Astrocyte (in vitro differentiated cells and primary cell): ENCODE results near the gene DNAH17. TPM values are rescaled to one million over a fixed set of nuclear protein-coding genes. Genes with fewer than 3 reads are reported as not detected.

Experiments used
- DNase-seq: peaks from one replicate; pipeline ENCODE4 v3.0.0-alpha.2; 2010; ENCODE audit warnings: low read depth
- FAIRE-seq: peaks from 2 replicates; lab custom pipeline; 2011; peaks lifted over from hg19 to GRCh38; lab: Jason Lieb, UNC
- H2AFZ ChIP-seq: 2 replicates; pipeline ENCODE4 v1.6.0; 2012; ENCODE audit warnings: low read depth, low read length, inconsistent platforms
- H3K27ac ChIP-seq: 2 replicates; pipeline ENCODE4 v1.5.1; 2011; ENCODE audit warnings: low read depth, low read length, inconsistent platforms
- H3K27me3 ChIP-seq: 2 replicates; pipeline ENCODE4 v1.6.0; 2011; ENCODE audit warnings: low read length, inconsistent platforms; ENCODE audit not compliant: insufficient read depth
- H3K36me3 ChIP-seq: 2 replicates; pipeline ENCODE4 v1.5.1; 2011; ENCODE audit warnings: low read length, inconsistent platforms; ENCODE audit not compliant: insufficient read depth
- H3K4me1 ChIP-seq: 2 replicates; pipeline ENCODE4 v1.5.1; 2011; ENCODE audit warnings: low read length, inconsistent platforms; ENCODE audit not compliant: insufficient read depth
- H3K4me2 ChIP-seq: 2 replicates; pipeline ENCODE4 v1.6.0; 2012; ENCODE audit warnings: low read length, inconsistent platforms
- H3K4me3 ChIP-seq: 2 replicates; pipeline ENCODE4 v1.5.1; 2011; ENCODE audit warnings: low read depth, mild to moderate bottlenecking, low read length, inconsistent platforms; ENCODE audit not compliant: insufficient read depth
- H3K79me2 ChIP-seq: 2 replicates; pipeline ENCODE4 v1.6.0; 2012; ENCODE audit warnings: mild to moderate bottlenecking, low read length, inconsistent platforms; ENCODE audit not compliant: insufficient read depth
- H3K9ac ChIP-seq: 2 replicates; pipeline ENCODE4 v1.6.0; 2012; ENCODE audit warnings: mild to moderate bottlenecking, low read length, inconsistent platforms
- H3K9me3 ChIP-seq: 2 replicates; pipeline ENCODE4 v1.5.1; 2012; ENCODE audit warnings: low read depth, mild to moderate bottlenecking, low read length, inconsistent platforms; ENCODE audit not compliant: insufficient read depth
- H4K20me1 ChIP-seq: 2 replicates; pipeline ENCODE4 v1.6.0; 2012; ENCODE audit warnings: low read length, inconsistent platforms; ENCODE audit not compliant: insufficient read depth
- H3K27ac Mint-ChIP-seq: one replicate; pipeline ENCODE4 v1.8.0; 2021; ENCODE audit warnings: mild to moderate bottlenecking, mixed read lengths; ENCODE audit not compliant: unreplicated experiment
- H3K27me3 Mint-ChIP-seq: one replicate; pipeline ENCODE4 v1.8.0; 2021; ENCODE audit warnings: low read depth, mixed read lengths; ENCODE audit not compliant: unreplicated experiment
- H3K36me3 Mint-ChIP-seq: one replicate; pipeline ENCODE4 v1.8.0; 2021; ENCODE audit warnings: low read depth, mixed read lengths; ENCODE audit not compliant: unreplicated experiment
- H3K4me1 Mint-ChIP-seq: one replicate; pipeline ENCODE4 v1.8.0; 2021; ENCODE audit warnings: low read depth, mixed read lengths; ENCODE audit not compliant: unreplicated experiment
- H3K4me3 Mint-ChIP-seq: one replicate; pipeline ENCODE4 v1.8.0; 2021; ENCODE audit warnings: mild to moderate bottlenecking, moderate library complexity, mixed read lengths; ENCODE audit not compliant: unreplicated experiment
- H3K9me3 Mint-ChIP-seq: one replicate; pipeline ENCODE4 v1.8.0; 2021; ENCODE audit warnings: mild to moderate bottlenecking, mixed read lengths; ENCODE audit not compliant: unreplicated experiment
- CTCF ChIP-seq: IDR thresholded peaks from 2 replicates; pipeline ENCODE4 v1.5.1; 2011; ENCODE audit warnings: low read depth, mild to moderate bottlenecking, inconsistent platforms, low read length, moderate library complexity; ENCODE audit not compliant: insufficient read depth
- EZH2 ChIP-seq: IDR thresholded peaks from 2 replicates; pipeline ENCODE4 v1.6.1; 2012; ENCODE audit warnings: mild to moderate bottlenecking, low read length, inconsistent platforms; ENCODE audit not compliant: insufficient read depth
- total RNA-seq: library from RNA; stranded (reverse); gene quantifications from 2 replicates; pipeline ENCODE4 v1.2.1, GENCODE V29; 2021

The DNAH17 gene
- total RNA-seq, 1 donor from 2014 or later, result 0.14 TPM

DNA sequence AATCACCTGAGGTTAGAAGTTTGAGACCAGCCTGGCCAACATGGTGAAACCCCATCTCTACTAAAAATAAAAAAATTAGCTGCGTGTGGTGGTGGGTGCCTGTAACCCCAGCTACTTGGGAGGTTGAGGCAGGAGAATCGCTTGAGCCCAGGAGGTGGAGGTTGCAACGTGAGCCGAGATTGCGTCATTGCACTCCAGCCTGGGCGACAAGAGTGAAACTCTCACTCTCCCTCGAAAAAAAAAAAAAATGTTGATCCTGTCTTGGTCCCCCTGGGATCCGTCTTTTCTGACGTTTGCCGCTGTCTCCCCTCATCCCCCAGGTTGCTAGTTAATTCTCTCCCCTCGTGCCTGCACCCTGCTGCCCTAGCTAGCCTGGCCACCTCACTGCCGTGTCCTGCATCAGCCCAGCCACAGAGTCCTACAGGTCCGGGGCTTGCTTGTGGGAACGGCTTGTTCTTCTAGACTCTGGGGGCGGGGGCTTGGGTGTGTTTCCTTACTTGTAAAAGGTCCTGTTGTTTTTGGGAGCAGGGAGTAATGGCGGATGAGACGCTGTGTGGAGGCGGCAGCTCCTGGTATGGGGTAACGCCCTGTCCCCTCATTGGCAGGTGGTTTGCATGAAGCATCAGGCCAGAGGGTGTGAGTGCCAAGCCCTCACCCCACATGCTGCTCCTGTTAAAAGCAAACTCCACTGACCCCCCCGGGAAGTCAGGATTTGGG, 154.2 kb downstream of the DNAH17 start:
- Mint-ChIP-seq H3K27me3 (no peaks in the 10 kb centered on the region), H3K4me1 (peaks cover 14% of the 10 kb centered on the region), H3K36me3 (peaks cover 19% of the 10 kb centered on the region), H3K9me3 (no peaks in the 10 kb centered on the region), H3K27ac (no peak overlapping the region), H3K4me3 (no peak overlapping the region)
- peaks cover 15% of the 10 kb centered on the region for H3K79me2 ChIP-seq
- H4K20me1 ChIP-seq, result peaks cover 48% of the 10 kb centered on the region
- no peaks in the 10 kb centered on the region for H3K27me3 ChIP-seq
- FAIRE-seq, result no peak
- TF ChIP-seq CTCF, result no peak
- no peak for TF ChIP-seq EZH2
- peaks cover 11% of the 10 kb centered on the region for H3K36me3 ChIP-seq
- H3K9me3 ChIP-seq, result no peaks in the 10 kb centered on the region
- no peak overlapping the region for H3K9ac ChIP-seq
- no peak overlapping the region for H3K27ac ChIP-seq
- H2AFZ ChIP-seq, result no peak overlapping the region
- H3K4me3 ChIP-seq, result no peak overlapping the region
- DNase-seq, result no peak
- H3K4me2 ChIP-seq, result no peak overlapping the region
- no peaks in the 10 kb centered on the region for H3K4me1 ChIP-seq

GRCh38 chr17:78422267-78422605, 155.0 kb downstream of the DNAH17 start:
- Histone ChIP-seq H3K4me2 (no peak overlapping the region), H3K79me2 (peaks cover 20% of the 10 kb centered on the region), H3K27ac (no peak overlapping the region), H3K4me3 (no peak overlapping the region), H3K9ac (no peak overlapping the region), H4K20me1 (peaks cover 48% of the 10 kb centered on the region), H3K36me3 (peaks cover 7% of the 10 kb centered on the region), H3K27me3 (no peaks in the 10 kb centered on the region), H3K9me3 (no peaks in the 10 kb centered on the region), H3K4me1 (peaks cover 1% of the 10 kb centered on the region), H2AFZ (no peak overlapping the region)
- FAIRE-seq, result no peak
- DNase-seq, result no peak
- H3K36me3 Mint-ChIP-seq, result peaks cover 21% of the 10 kb centered on the region
- peaks cover 17% of the 10 kb centered on the region for H3K4me1 Mint-ChIP-seq
- H3K27ac Mint-ChIP-seq, result no peak overlapping the region
- H3K9me3 Mint-ChIP-seq, result no peaks in the 10 kb centered on the region
- TF ChIP-seq CTCF, result no peak
- TF ChIP-seq EZH2, result no peak
- no peak overlapping the region for H3K4me3 Mint-ChIP-seq
- H3K27me3 Mint-ChIP-seq, result no peaks in the 10 kb centered on the region
